GM19455 (cell line): ENCODE results near the gene ZNF653.
"Not testable (repeated sequence)": the region's sequence is repeated elsewhere in the genome, so short reads cannot be mapped to it uniquely, and the experiment has no call there.

ENCODE experiments used
- ATAC-seq: cut with Tn5 transposase; IDR thresholded peaks from one replicate; pipeline ENCODE4 v1.9.1; 2021; ENCODE audit not compliant: unreplicated experiment

ZNF653 gene

GRCh38 chr19:11458912-11459311 lies 46.7 kb downstream of the ZNF653 start:
- not testable (repeated sequence) for ATAC-seq

- no peak for ATAC-seq
Measured at GRCh38 chr19:11458236-11458900, 47.3 kb downstream of the ZNF653 start.

GRCh38 chr19:11457831-11458230 lies 47.8 kb downstream of the ZNF653 start:
- no peak for ATAC-seq

GRCh38 chr19:11457115-11457514 lies 48.5 kb downstream of the ZNF653 start:
- no peak for ATAC-seq

GRCh38 chr19:11456659-11457058 lies 49.0 kb downstream of the ZNF653 start:
- no peak for ATAC-seq

- not testable (repeated sequence) for ATAC-seq
Measured at GRCh38 chr19:11455233-11455554, 50.4 kb downstream of the ZNF653 start.

- no peak for ATAC-seq
Measured at GRCh38 chr19:11453468-11454341, 51.9 kb downstream of the ZNF653 start.

- no peak for ATAC-seq
Measured at GRCh38 chr19:11452620-11453310, 52.9 kb downstream of the ZNF653 start.

GRCh38 chr19:11451871-11452619 lies 53.6 kb downstream of the ZNF653 start:
- no peak for ATAC-seq

GRCh38 chr19:11451327-11451870 lies 54.2 kb downstream of the ZNF653 start:
- ATAC-seq, result no peak

- ATAC-seq, result no peak
Measured at GRCh38 chr19:11450570-11451326, 54.9 kb downstream of the ZNF653 start.

GRCh38 chr19:11448923-11449554 lies 56.6 kb downstream of the ZNF653 start:
- ATAC-seq, result no peak

- ATAC-seq, result no peak
Measured at GRCh38 chr19:11448410-11448809, 57.2 kb downstream of the ZNF653 start.

- ATAC-seq, result no peak
Measured at GRCh38 chr19:11447347-11448262, 58.0 kb downstream of the ZNF653 start.

GRCh38 chr19:11446652-11447301 lies 58.9 kb downstream of the ZNF653 start:
- no peak for ATAC-seq

- no peak for ATAC-seq
Measured at GRCh38 chr19:11446271-11446651, 59.4 kb downstream of the ZNF653 start.

GRCh38 chr19:11445141-11445540 lies 60.5 kb downstream of the ZNF653 start:
- no peak for ATAC-seq

GRCh38 chr19:11444059-11444458 lies 61.6 kb downstream of the ZNF653 start:
- no peak for ATAC-seq
